Measurements from ENCODE around the gene PLD1.
"Not testable (repeated sequence)": the region's sequence is repeated elsewhere in the genome, so short reads cannot be mapped to it uniquely, and the experiment has no call there.

The PLD1 gene

GRCh38 chr3:171654809-171655208 lies 155.5 kb downstream of the PLD1 start:
- no peak for DNase-seq

DNA sequence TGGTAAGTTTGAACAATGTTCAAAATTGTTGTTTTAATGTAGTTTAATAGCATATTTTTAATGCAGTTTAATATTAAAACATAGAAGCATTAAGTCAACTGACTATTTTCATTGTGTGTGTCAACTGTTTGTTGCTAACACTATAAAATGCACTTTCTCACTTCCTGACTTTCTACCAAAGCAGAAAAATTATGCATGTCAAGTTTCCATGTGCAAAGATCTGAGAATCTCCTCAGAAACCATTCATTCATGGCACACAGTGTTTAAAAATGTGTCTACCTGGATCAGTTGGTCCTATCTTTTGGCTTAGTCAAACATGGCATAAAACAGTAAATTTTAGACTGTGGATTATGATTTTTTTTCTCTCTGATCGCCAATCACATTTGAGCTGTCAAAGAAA lies 156.0 kb downstream of the PLD1 start:
- no peak for DNase-seq

DNA sequence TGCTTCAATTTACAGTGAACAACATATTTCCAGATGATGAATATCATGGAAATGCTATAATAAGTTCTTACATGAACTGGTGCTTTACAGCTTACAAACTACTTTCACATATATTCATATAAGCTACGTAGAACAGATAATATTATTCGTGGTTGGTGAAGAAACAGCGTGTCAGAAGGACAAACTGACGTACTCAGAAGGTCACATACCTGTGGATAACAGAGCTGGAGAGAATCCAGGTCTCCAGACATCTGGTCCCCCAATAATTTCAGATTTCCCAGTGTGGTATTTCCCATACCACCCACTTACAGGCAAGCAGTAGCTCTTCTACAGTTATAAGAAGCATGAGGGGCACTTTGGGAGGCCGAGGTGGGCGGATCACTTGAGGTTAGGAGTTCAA lies 156.6 kb downstream of the PLD1 start:
- DNase-seq, result no peak

- DNase-seq, result no peak
These were observed 157.4 kb downstream of the PLD1 start for GRCh38 chr3:171652932-171653331.

DNA sequence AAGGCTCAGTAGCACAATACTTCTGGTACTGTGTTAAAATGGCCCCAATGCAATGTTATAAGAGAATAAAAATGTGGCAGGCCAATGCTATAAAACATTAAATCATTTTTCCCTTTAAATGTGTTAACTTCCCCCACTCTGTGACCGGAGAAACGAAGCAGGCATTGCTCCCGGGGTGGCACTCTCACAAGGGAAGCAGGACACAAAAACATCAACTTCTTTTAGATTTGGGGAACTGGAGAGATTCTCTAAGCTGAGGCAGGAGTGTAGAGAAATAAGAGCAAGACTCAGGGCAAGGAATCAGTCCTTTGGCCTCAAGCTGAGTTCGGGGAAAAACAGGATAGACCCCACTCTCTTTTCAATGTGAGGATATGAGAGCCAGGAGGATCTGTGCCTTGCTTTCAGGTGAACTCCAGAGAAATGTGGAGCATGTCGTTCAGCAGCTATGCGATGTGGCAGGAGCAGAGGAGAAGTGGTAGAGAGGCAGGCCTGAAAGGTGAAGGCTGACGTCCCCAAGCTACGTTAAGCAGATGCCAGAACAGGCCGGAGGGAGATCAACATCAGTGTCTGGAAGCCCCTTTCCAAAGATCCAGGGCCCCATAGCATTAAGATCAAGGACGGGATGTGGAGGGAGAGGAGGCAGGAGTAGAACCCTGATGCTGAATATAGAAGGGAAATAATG lies 160.2 kb downstream of the PLD1 start:
- DNase-seq, result no peak

- DNase-seq, result no peak
These were observed 161.0 kb downstream of the PLD1 start for GRCh38 chr3:171649267-171649666.

- no peak for DNase-seq
These were observed 162.2 kb downstream of the PLD1 start for GRCh38 chr3:171648069-171648468.

DNA sequence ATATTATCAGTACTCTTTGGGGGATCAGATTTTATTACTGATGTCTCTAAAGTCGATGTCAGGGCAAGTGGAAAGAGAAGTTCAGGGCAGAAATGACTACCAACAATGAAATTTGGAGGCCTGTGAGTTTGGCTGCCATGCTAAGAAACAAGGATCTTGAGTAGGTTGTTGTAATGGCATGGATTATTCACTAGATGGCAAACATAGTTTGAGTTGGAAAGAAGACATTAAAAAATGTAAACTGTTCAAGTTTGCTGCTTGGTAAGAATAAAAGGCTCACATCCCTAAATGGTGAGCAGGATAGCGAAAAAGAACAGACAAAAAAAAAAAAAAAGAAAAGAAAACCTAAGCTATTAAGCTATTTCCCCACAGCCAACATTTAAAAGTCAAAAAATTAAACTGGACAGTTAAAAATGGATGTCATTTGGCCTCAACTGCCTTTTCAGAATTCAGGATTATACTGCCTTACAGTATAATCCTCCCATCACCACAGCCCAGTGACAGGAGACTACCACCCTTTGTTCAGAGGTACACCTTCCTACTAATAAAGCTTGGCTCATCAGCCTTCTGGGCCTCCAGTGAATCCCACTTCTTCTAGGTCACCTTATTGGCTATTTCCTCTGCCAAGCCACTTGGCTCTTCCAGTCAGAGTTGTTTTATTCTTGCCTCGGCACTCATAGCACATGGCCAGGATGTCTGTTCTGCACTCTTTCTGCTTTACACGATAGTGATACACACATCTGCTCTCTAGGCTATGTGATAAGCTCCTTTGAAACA lies 163.7 kb downstream of the PLD1 start:
- peak; percentile 24 for DNase-seq

GRCh38 chr3:171644681-171645080 lies 165.6 kb downstream of the PLD1 start:
- no peak for DNase-seq

DNA sequence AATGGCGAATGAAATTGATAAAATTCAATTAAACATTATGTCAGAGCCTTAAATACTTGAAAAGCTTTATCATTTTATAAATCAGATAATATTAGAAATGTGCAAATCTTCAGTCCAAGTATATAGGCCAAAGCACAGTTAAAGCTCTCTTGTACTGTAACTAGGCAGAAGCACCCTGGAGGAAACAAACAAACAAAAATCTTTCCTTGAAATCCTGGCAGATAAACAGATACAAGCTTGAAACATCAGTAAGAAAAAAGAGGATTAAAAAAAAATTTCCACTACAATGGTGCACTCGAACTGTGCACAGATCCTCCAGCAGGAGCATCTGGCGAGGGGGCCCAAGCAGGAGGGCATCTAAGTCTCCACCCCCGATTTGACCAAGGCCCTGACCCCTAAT lies 166.6 kb downstream of the PLD1 start:
- DNase-seq, result no peak

DNA sequence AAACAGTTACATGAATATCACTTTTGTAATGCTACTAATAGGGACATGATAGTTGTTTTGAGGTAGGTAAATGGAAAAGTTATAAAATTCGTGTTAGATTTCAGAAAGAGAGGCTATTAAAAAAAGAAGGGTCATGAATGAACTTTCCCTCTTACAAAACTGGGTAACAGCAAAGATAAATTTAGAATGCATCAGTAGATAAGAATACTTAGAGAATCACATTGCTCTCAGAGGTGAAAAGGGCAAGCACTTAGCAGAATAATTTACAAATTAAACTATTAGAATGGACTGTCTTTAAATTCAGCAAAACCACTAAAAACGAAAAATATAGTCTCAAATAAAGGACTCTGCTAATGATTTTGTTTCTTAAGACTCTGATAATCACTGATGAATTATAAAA lies 167.2 kb downstream of the PLD1 start:
- DNase-seq, result no peak

DNA sequence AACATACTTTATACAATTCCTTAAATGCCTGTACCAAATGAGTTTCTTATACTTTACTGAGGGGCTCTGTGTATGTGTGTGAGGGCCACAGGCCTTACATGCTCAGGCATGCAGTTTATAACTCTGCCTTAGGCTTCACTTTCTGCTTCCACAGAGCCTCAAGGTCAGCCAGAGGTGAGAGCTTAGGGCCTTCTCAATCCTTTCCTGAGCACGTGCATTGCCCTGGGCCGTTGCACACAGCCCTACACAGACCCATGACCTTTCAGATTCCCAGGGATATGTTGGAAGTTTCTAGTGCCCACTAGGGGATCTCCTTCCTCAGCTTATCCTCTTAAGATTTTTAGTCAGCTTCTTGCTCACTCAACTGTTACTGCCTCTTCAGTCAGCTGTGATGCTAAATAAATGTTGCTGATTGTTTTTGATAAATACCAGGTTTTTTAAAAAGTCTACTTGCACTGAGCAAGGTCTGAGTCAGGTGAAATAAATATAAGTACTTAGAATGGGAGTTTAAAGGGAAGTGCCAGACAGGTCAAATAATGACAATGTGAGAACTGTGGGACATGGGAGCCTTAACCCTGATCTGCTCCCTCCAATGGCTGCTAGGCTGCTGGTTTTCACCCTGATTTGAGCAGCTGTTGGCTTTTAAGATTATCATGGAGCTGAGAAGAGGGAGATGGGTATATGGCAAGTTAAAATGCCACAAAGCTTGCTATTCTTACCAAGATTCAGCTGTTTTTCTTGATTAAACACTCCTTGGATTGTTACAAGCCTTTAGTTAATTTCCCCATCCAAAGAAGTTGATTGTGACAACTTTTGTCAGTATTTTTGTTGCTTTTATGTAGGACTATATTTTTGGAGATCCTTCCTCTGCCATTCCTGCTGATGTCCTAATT lies 169.5 kb downstream of the PLD1 start:
- DNase-seq, result no peak

DNA sequence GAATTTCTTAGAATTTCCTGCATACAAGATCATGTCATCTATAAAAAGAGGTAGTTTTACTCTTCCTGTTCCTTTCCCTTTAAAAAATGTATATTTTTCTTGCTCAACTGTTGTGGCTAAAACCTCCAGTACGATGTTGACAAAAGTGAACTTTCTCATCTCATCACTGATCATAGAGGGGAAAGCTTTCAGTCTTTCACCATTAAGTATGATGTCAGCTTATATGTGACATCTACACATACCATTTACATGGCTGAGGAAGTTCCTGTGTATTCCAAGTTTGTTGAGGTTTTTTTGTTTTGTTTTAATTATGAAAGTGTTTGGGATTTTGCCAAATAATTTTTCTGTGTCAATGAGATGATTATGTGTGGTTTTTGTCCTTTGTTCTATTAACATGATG lies 173.6 kb downstream of the PLD1 start:
- DNase-seq, result no peak

DNA sequence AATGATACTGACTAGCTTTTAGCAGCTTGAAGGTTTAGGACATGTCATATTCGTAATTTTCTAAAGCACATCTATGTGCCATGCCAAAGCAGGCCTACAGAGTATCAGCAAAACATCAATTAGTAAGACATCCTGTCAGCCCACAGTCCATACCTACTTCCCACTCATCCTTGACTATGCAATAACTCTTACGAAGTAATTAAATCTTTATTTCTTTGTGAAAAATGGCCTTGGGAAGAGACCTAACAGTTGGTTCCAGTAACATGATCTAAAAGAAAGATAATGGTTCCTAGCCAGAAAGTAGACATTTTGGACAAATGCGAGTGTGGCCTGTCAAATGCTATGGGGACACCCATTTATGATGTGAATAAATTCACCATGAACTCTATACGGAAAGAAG lies 177.5 kb downstream of the PLD1 start:
- no peak for DNase-seq

DNA sequence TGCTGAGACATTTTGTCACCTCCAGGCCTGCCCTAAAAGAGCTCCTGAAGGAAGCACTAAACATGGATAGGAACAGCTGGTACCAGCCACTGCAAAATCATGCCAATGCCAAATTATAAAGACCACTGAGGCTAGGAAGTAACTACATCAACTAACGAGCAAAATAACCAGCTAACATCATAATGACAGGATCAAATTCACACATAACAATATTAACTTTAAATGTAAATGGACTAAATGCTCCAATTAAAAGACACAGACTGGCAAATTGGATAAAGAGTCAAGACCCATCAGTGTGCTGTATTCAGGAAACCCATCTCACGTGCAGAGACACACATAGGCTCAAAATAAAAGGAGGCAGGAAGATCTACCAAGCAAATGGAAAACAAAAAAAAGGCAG lies 183.5 kb downstream of the PLD1 start:
- not testable (repeated sequence) for DNase-seq

DNA sequence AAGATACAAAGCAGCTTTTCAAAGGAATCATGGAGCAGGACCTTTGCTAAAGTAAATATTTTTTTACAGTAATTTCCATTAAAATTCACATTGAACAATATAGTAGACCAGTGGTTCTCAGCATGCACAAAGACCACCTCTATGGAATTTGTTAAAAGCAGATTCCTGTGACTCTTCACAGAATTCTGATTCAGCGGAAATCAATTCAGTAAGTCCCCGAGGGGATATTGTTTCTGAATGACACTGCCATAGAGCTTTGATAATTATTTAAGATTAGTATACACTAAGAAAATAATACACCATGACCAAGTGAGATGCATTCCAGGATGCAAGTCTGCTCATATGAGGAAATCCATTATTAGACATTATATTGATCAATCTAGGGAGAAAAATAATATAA lies 188.2 kb downstream of the PLD1 start:
- DNase-seq, result no peak

- DNase-seq, result no peak
These were observed 189.4 kb downstream of the PLD1 start for GRCh38 chr3:171620825-171621434.

DNA sequence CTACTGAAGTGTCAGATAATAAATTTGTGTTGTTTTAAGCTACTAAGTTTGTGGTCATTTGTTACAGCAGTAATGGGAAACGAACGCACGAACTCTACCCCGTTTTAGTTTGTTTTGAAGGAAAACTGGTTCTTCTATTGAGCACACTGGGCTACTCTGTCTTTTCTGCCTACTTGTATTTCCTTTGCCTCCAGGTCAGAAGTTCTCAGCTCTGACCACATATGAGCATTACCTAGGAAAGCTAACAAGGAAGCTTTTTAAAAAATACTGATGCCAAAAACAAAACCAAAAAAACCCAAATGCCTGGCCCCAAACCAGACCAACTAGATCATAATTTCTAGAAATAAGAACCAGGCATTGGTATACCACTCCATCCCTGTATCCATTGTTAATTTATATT lies 193.5 kb downstream of the PLD1 start:
- no peak for DNase-seq

DNA sequence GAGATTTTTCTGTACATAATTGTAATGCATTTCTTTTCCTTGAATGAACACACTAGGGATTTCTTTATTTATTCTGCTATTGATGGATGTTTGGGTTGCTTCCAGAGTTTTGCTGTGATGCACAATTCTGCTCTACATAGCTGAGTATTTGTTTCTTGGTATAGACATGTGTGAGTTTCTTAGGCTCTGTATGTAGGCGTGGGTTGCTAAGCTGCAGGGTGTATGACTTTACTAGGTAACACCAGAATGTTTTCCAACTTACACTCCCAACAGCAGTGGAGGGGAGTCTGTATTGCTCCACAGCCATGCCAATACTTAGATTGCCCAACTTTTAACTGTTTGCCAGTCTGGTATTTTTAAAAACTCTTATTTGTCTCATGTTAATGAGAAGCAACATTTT lies 194.6 kb downstream of the PLD1 start:
- no peak for DNase-seq

DNA sequence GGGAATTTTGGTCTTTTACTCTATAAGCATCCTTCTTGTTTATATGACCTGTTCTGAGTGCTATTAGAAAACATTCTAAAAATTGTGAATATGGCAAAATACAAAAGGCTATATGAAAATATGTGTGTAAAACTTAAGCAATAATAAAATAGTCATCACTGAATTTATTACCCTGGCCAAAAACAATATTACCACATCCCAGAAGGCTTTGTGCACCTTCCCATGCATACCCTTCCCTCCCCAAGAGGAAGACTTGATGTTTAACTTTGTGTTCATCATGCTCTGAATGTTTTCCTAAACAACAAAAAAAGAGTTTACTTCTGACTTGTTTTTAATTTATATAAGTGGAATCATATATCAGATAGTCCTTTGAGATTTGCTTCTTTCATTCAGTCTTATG lies 195.0 kb downstream of the PLD1 start:
- no peak for DNase-seq

- DNase-seq, result peak; percentile 25
These were observed 195.9 kb downstream of the PLD1 start for GRCh38 chr3:171614318-171614921.

- DNase-seq, result no peak
These were observed 202.8 kb downstream of the PLD1 start for GRCh38 chr3:171607452-171607851.
